IMR-90 (cell line): ENCODE measurements around the gene CALU. TPM values are rescaled to one million over a fixed set of nuclear protein-coding genes. Genes with fewer than 3 reads are reported as not detected.

Experiments used
- ATAC-seq: fragments of 200-7000 bp; cut with Tn5 transposase; 2 replicates; pipeline ENCODE4 v1.9.1; 2020; ENCODE audit warnings: low read depth, mild to moderate bottlenecking, moderate library complexity
- BruUV-seq: library from RNA; stranded (reverse); fragments of 400-500 nt; replicated peaks from 2 replicates; lab custom pipeline; 2021; lab: Mats Ljungman, UMichigan
- CTCF ChIA-PET: fragments of 300-600 bp; formaldehyde crosslinking; extraction: SDS; loops from one replicate; lab custom pipeline; 2021; ENCODE audit warnings: antibody characterized with exemption; lab: Yijun Ruan, JAX
- POLR2A ChIA-PET: fragments of 300-600 bp; sonication (Branson Sonifier 250); formaldehyde crosslinking; loops from one replicate; lab custom pipeline; 2022; ENCODE audit warnings: antibody characterized with exemption; ENCODE audit not compliant: unreplicated experiment; lab: Charles Lee
- DNase-seq: peaks from one replicate; pipeline ENCODE4 v3.0.0; 2013
- H2AFZ ChIP-seq: replicated peaks from 2 replicates; pipeline ENCODE3; 2013; ENCODE audit warnings: low read length, mild to moderate bottlenecking; ENCODE audit not compliant: poor library complexity
- H2AK5ac ChIP-seq: 2 replicates; pipeline ENCODE4 v1.6.1; 2013; ENCODE audit warnings: low read depth, low read length, inconsistent platforms
- H2AK9ac ChIP-seq: replicated peaks from 2 replicates; pipeline ENCODE3; 2013; ENCODE audit warnings: mild to moderate bottlenecking, low read depth, low read length, moderate library complexity; ENCODE audit not compliant: poor library complexity
- H2BK120ac ChIP-seq: 2 replicates; pipeline ENCODE4 v1.6.1; 2013; ENCODE audit warnings: low read depth, low read length, inconsistent platforms
- H2BK15ac ChIP-seq: 3 replicates; pipeline ENCODE4 v1.6.1; 2013; ENCODE audit warnings: low read depth, low read length, inconsistent platforms
- H2BK20ac ChIP-seq: 2 replicates; pipeline ENCODE4 v1.6.1; 2013; ENCODE audit warnings: low read depth, mild to moderate bottlenecking, inconsistent platforms, low read length, moderate library complexity
- H2BK5ac ChIP-seq: 2 replicates; pipeline ENCODE4 v1.6.1; 2013; ENCODE audit warnings: mild to moderate bottlenecking, low read depth, low read length, inconsistent platforms; ENCODE audit not compliant: poor library complexity, severe bottlenecking
- H3K14ac ChIP-seq: replicated peaks from 2 replicates; pipeline ENCODE4 v1.6.1; 2013; ENCODE audit warnings: low read depth, low read length, inconsistent platforms
- H3K18ac ChIP-seq: 2 replicates; pipeline ENCODE4 v1.6.1; 2013; ENCODE audit warnings: low read depth, low read length, control low read depth
- H3K23ac ChIP-seq: 2 replicates; pipeline ENCODE4 v1.6.1; 2013; ENCODE audit warnings: low read depth, low read length, inconsistent platforms
- H3K27ac ChIP-seq: 2 replicates; pipeline ENCODE4 v1.5.1; 2013; ENCODE audit warnings: mild to moderate bottlenecking, control low read depth, low read length; ENCODE audit not compliant: insufficient read depth
- H3K27me3 ChIP-seq: 2 replicates; pipeline ENCODE4 v1.6.1; 2013; ENCODE audit warnings: low read length; ENCODE audit not compliant: control insufficient read depth, insufficient read depth
- H3K36me3 ChIP-seq: 2 replicates; pipeline ENCODE4 v1.6.1; 2013; ENCODE audit warnings: low read length, mixed read lengths; ENCODE audit not compliant: control insufficient read depth, insufficient read depth
- H3K4ac ChIP-seq: 2 replicates; pipeline ENCODE4 v1.6.1; 2013; ENCODE audit warnings: low read depth, low read length, inconsistent platforms
- H3K4me1 ChIP-seq: 2 replicates; pipeline ENCODE4 v1.6.1; 2013; ENCODE audit warnings: low read length, mixed read lengths; ENCODE audit not compliant: control insufficient read depth, insufficient read depth
- H3K4me2 ChIP-seq: 2 replicates; pipeline ENCODE4 v1.6.1; 2013; ENCODE audit warnings: low read depth, mild to moderate bottlenecking, control low read depth, low read length, moderate library complexity
- H3K4me3 ChIP-seq: 2 replicates; pipeline ENCODE4 v1.5.1; 2013; ENCODE audit warnings: low read depth, mild to moderate bottlenecking, control low read depth, low read length, moderate library complexity; ENCODE audit not compliant: insufficient read depth
- H3K56ac ChIP-seq: 2 replicates; pipeline ENCODE4 v1.6.1; 2013; ENCODE audit warnings: low read length, inconsistent platforms; ENCODE audit not compliant: insufficient read depth; ENCODE audit errors: extremely low read depth
- H3K79me1 ChIP-seq, 2 experiments: 2 replicates each; pipeline ENCODE4 v1.6.1; 2013; ENCODE audit warnings: low read length in 2 of 2, inconsistent platforms in 1 of 2, low read depth in 1 of 2
- H3K9ac ChIP-seq: 2 replicates; pipeline ENCODE4 v1.6.1; 2013; ENCODE audit warnings: low read depth, low read length, control low read depth
- H3K9me1 ChIP-seq: 2 replicates; pipeline ENCODE4 v1.6.1; 2013; ENCODE audit warnings: low read length, inconsistent platforms; ENCODE audit not compliant: insufficient read depth
- H3K9me3 ChIP-seq: 2 replicates; pipeline ENCODE4 v1.6.1; 2013; ENCODE audit warnings: low read length; ENCODE audit not compliant: control insufficient read depth, insufficient read depth
- H4K20me1 ChIP-seq: 2 replicates; pipeline ENCODE4 v1.6.1; 2013; ENCODE audit warnings: low read length, inconsistent platforms; ENCODE audit not compliant: insufficient read depth
- H4K5ac ChIP-seq: 2 replicates; pipeline ENCODE4 v1.6.1; 2013; ENCODE audit warnings: mild to moderate bottlenecking, low read depth, low read length, control low read depth
- H4K8ac ChIP-seq, 2 experiments: 2 replicates each; pipeline ENCODE4 v1.6.1; 2013; ENCODE audit warnings: low read depth in 2 of 2, low read length in 2 of 2, control low read depth in 1 of 2, inconsistent platforms in 1 of 2
- H4K91ac ChIP-seq: 2 replicates; pipeline ENCODE4 v1.6.1; 2013; ENCODE audit warnings: low read depth, low read length, inconsistent platforms; ENCODE audit not compliant: insufficient read depth
- BHLHE40 ChIP-seq: fragments of 150-350 bp; IDR thresholded peaks from 2 replicates; pipeline ENCODE4 v1.6.1; 2016; ENCODE audit warnings: mild to moderate bottlenecking, low read depth, low read length
- CEBPB ChIP-seq: IDR thresholded peaks from 2 replicates; pipeline ENCODE4 v1.6.1; 2012; ENCODE audit warnings: low read depth, low read length, improper control_type of control experiment
- CHD1 ChIP-seq: IDR thresholded peaks from 2 replicates; pipeline ENCODE4 v1.6.1; 2012; ENCODE audit warnings: low read depth, low read length, improper control_type of control experiment
- ELK1 ChIP-seq: fragments of 150-350 bp; IDR thresholded peaks from 2 replicates; pipeline ENCODE4 v1.6.1; 2016; ENCODE audit warnings: low read depth, mild to moderate bottlenecking, low read length, moderate library complexity, borderline replicate concordance
- FOS ChIP-seq: fragments of 150-350 bp; IDR thresholded peaks from 2 replicates; pipeline ENCODE4 v1.6.1; 2016; ENCODE audit warnings: low read depth, low read length
- MAFK ChIP-seq: IDR thresholded peaks from 2 replicates; pipeline ENCODE4 v1.6.1; 2012; ENCODE audit warnings: low read depth, low read length, improper control_type of control experiment
- MAZ ChIP-seq: IDR thresholded peaks from 2 replicates; pipeline ENCODE4 v1.6.1; 2012; ENCODE audit warnings: low read depth, mild to moderate bottlenecking, low read length, improper control_type of control experiment, moderate library complexity, borderline replicate concordance
- NFE2L2 ChIP-seq: fragments of 150-350 bp; IDR thresholded peaks from 2 replicates; pipeline ENCODE4 v1.6.1; 2016; ENCODE audit warnings: low read depth, mild to moderate bottlenecking, low read length
- POLR2A ChIP-seq: IDR thresholded peaks from 2 replicates; pipeline ENCODE4 v1.6.1; 2012; ENCODE audit warnings: mild to moderate bottlenecking, low read depth, low read length
- RAD21 ChIP-seq: IDR thresholded peaks from 2 replicates; pipeline ENCODE4 v1.6.1; 2012; ENCODE audit warnings: low read length, improper control_type of control experiment
- RCOR1 ChIP-seq: IDR thresholded peaks from 2 replicates; pipeline ENCODE4 v1.6.1; 2012; ENCODE audit warnings: mild to moderate bottlenecking, low read length, improper control_type of control experiment; ENCODE audit not compliant: insufficient replicate concordance
- RFX5 ChIP-seq: IDR thresholded peaks from 2 replicates; pipeline ENCODE4 v1.8.0; 2012; ENCODE audit warnings: low read depth, mild to moderate bottlenecking, low read length, moderate library complexity
- SMC3 ChIP-seq: fragments of 150-350 bp; IDR thresholded peaks from 2 replicates; pipeline ENCODE4 v1.6.1; 2016; ENCODE audit warnings: low read depth, mild to moderate bottlenecking, antibody characterized with exemption, low read length, moderate library complexity
- USF2 ChIP-seq: fragments of 150-350 bp; IDR thresholded peaks from 2 replicates; pipeline ENCODE4 v1.6.1; 2017; ENCODE audit warnings: mild to moderate bottlenecking, antibody characterized with exemption, low read length, low read depth
- WGBS, 2 experiments: methylation state at CpG; one replicate each; pipeline versions ENCODE4 v1.1.5 to v1.1.7; 2013; ENCODE audit warnings: missing lambda C conversion rate in 2 of 2; ENCODE audit not compliant: insufficient read length in 1 of 2; ENCODE audit errors: extremely low coverage in 2 of 2; 5-methylcytosine and 5-hydroxymethylcytosine counted together
- dilution Hi-C: fragments of 300-500 bp; cut with HindIII; formaldehyde crosslinking; loops from one replicate; pipeline ENCODE4 v1.14.3; 2018; ENCODE audit warnings: low sequenced_read_pairs; ENCODE audit not compliant: unreplicated experiment
- in situ Hi-C: fragments of 300-500 bp; cut with MboI; formaldehyde crosslinking; loops from 3 replicates; pipeline ENCODE4 v1.14.3; 2019; ENCODE audit warnings: low sequenced_read_pairs, inconsistent platforms, mixed read lengths
- intact Hi-C: fragments of 100-400 bp; cut with micrococcal nuclease; formaldehyde crosslinking; loops from 2 replicates; pipeline ENCODE4 v1.10.0; 2022
- polyA plus RNA-seq, 3 experiments: library from polyadenylated mRNA; depleted of rRNA; stranded (reverse); fragments of >200 nt; gene quantifications; 2 replicates each; pipeline ENCODE4 v1.2.3, GENCODE V29; 2012; ENCODE audit warnings: low replicate concordance in 1 of 3
- total RNA-seq: library from RNA; depleted of rRNA; stranded (reverse); fragments of >200 nt; gene quantifications from 2 replicates; pipeline ENCODE4 v1.2.3, GENCODE V29; 2012

The CALU gene
- total and polyA plus RNA-seq, 2 of the 4 experiments (the other 2 are of a cell fraction) = 421 to 525 TPM

GRCh38 chr7:128788446-128789412 is 49.6 kb downstream of the CALU start:
- peaks cover under 1% of the 10 kb centered on the region; the same call in 1 of the 2 replicates for H4K20me1 ChIP-seq
- WGBS, 2 experiments = 80% methylated on average over 1 of the region's 9 CpGs; no CpG with 5 or more reads in 1 of the 2 experiments
- no peak overlapping the region for H3K4me3 ChIP-seq
- ChIA-PET POLR2A (no interaction called here), CTCF (no interaction called here)
- no peak overlapping the region for H4K8ac ChIP-seq
- no peak overlapping the region for H4K5ac ChIP-seq
- H4K91ac ChIP-seq = no peak overlapping the region
- H3K9me3 ChIP-seq = no peaks in the 10 kb centered on the region
- in situ Hi-C loops (no loop called here), dilution Hi-C loops (no loop called here), intact Hi-C loops (no loop called here)
- DNase-seq = no peak
- no peak overlapping the region for H2BK5ac ChIP-seq
- no peak for ATAC-seq
- H3K27ac ChIP-seq = no peak overlapping the region
- peaks cover 13% of the 10 kb centered on the region; the same call in 1 of the 2 replicates for H3K27me3 ChIP-seq
- no peak overlapping the region for H3K18ac ChIP-seq
- no peak overlapping the region for H2BK15ac ChIP-seq
- H3K4me2 ChIP-seq = no peak overlapping the region
- H3K14ac ChIP-seq = no peak overlapping the region
- no peak overlapping the region for H2BK20ac ChIP-seq
- H3K9ac ChIP-seq = no peak overlapping the region
- no TSS peak for BruUV-seq
- H3K79me1 ChIP-seq = peaks cover 0 to 13% of the 10 kb centered on the region in 2 experiments; a peak in 2 of 4 replicates
- H3K56ac ChIP-seq = no peak overlapping the region
- H3K4ac ChIP-seq = no peak overlapping the region
- no peak overlapping the region for H2AK9ac ChIP-seq
- no peaks in the 10 kb centered on the region for H3K9me1 ChIP-seq
- H2AFZ ChIP-seq = no peak overlapping the region
- H2BK120ac ChIP-seq = no peak overlapping the region
- no peak overlapping the region for H3K23ac ChIP-seq
- H3K4me1 ChIP-seq = peaks cover 6% of the 10 kb centered on the region
- H2AK5ac ChIP-seq = no peak overlapping the region
- no peaks in the 10 kb centered on the region; the same call in 1 of the 2 replicates for H3K36me3 ChIP-seq
- no peak for TF ChIP-seq MAZ
- TF ChIP-seq NFE2L2 = no peak
- no peak for TF ChIP-seq CHD1
- no peak for TF ChIP-seq RCOR1
- no peak for TF ChIP-seq ELK1
- no peak for TF ChIP-seq FOS
- TF ChIP-seq BHLHE40 = no peak
- no peak for TF ChIP-seq SMC3
- no peak for TF ChIP-seq CEBPB
- TF ChIP-seq RFX5 = no peak
- TF ChIP-seq POLR2A = no peak
- no peak for TF ChIP-seq USF2
- no peak for TF ChIP-seq RAD21
- no peak for TF ChIP-seq MAFK
